CD4-positive, CD25-positive, alpha-beta regulatory T cell (primary cell): ENCODE results near the gene KCNQ5. TPM values are rescaled to one million over a fixed set of nuclear protein-coding genes. Genes with fewer than 3 reads are reported as not detected.
"Not testable (repeated sequence)": the region's sequence is repeated elsewhere in the genome, so short reads cannot be mapped to it uniquely, and the experiment has no call there.

ENCODE experiments used
- ATAC-seq, 2 donors: fragments of 150-1000 bp; cut with Tn5 transposase; one replicate each; pipeline ENCODE4 v1.10.0; 2021; ENCODE audit warnings: low read depth in 2 of 2, moderate number of reproducible peaks in 2 of 2, moderate library complexity in 1 of 2
- DNase-seq, 3 donors: peaks; one replicate each; pipeline versions ENCODE4 v3.0.0 to v3.0.0-alpha.2; 2012 to 2022; ENCODE audit warnings: mixed read lengths in 1 of 3
- H3K27ac ChIP-seq: one replicate; pipeline ENCODE4 v1.7.0; 2013; ENCODE audit warnings: mild to moderate bottlenecking, low read length; ENCODE audit not compliant: insufficient read depth, poor library complexity, severe bottlenecking
- H3K27me3 ChIP-seq: one replicate; pipeline ENCODE4 v1.7.0; 2013; ENCODE audit warnings: low read length; ENCODE audit not compliant: control insufficient read depth, insufficient read depth
- H3K36me3 ChIP-seq: one replicate; pipeline ENCODE4 v1.7.0; 2013; ENCODE audit warnings: mild to moderate bottlenecking, low read length, moderate library complexity; ENCODE audit not compliant: control insufficient read depth, insufficient read depth
- H3K4me1 ChIP-seq: 2 replicates; pipeline ENCODE4 v1.7.0; 2013; ENCODE audit warnings: mild to moderate bottlenecking, low read length; ENCODE audit not compliant: insufficient read depth, control insufficient read depth, poor library complexity, severe bottlenecking
- H3K4me3 ChIP-seq: one replicate; pipeline ENCODE4 v1.7.0; 2013; ENCODE audit warnings: low read depth, mild to moderate bottlenecking, low read length, moderate library complexity
- H3K9me3 ChIP-seq, 2 experiments: 1 replicate in 1 of 2; 2 replicates in 1 of 2; pipeline ENCODE4 v1.7.0; 2013; ENCODE audit warnings: low read length in 2 of 2, mild to moderate bottlenecking in 1 of 2, moderate library complexity in 1 of 2; ENCODE audit not compliant: control insufficient read depth in 2 of 2
- H3K27ac Mint-ChIP-seq, 3 donors: one replicate each; pipeline ENCODE4 v1.8.0; 2020 to 2022; ENCODE audit warnings: mild to moderate bottlenecking in 3 of 3, mixed read lengths in 3 of 3, moderate library complexity in 2 of 3
- H3K27me3 Mint-ChIP-seq: one replicate; pipeline ENCODE4 v1.8.0; 2022; ENCODE audit warnings: mild to moderate bottlenecking, mixed read lengths
- H3K36me3 Mint-ChIP-seq: one replicate; pipeline ENCODE4 v1.8.0; 2020; ENCODE audit warnings: mixed read lengths
- H3K4me1 Mint-ChIP-seq, 4 donors: one replicate each; pipeline ENCODE4 v1.8.0; 2020 to 2022; ENCODE audit warnings: mixed read lengths in 4 of 4, mild to moderate bottlenecking in 1 of 4
- H3K4me3 Mint-ChIP-seq, 4 donors: one replicate each; pipeline ENCODE4 v1.8.0; 2020 to 2022; ENCODE audit warnings: mild to moderate bottlenecking in 4 of 4, mixed read lengths in 4 of 4, moderate library complexity in 3 of 4
- H3K9me3 Mint-ChIP-seq, 7 donors: one replicate each; pipeline ENCODE4 v1.8.0; 2020 to 2022; ENCODE audit warnings: mixed read lengths in 7 of 7, mild to moderate bottlenecking in 3 of 7, moderate library complexity in 2 of 7
- polyA plus RNA-seq, 4 donors: library from polyadenylated mRNA; unstranded; fragments of 300-500 nt; fragmentation: Illumina TruSeq; gene quantifications; one replicate each; pipeline ENCODE4 v1.2.3, GENCODE V29; 2021
- total RNA-seq: library from RNA; stranded (reverse); gene quantifications from one replicate; pipeline ENCODE4 v1.2.3, GENCODE V29; 2022

Gene KCNQ5
- total and polyA plus RNA-seq, 5 donors from 2014 or later, result 0.45 to 2.5 (median 1.8) TPM

GRCh38 chr6:73207221-73207837 is 585.5 kb downstream of the KCNQ5 start:
- no peaks in the 10 kb centered on the region for H3K4me1 Mint-ChIP-seq
- H3K27me3 Mint-ChIP-seq, result peaks cover 6% of the 10 kb centered on the region
- no peak overlapping the region for H3K4me3 ChIP-seq
- H3K36me3 Mint-ChIP-seq, result no peaks in the 10 kb centered on the region
- H3K4me1 ChIP-seq, result no peaks in the 10 kb centered on the region
- H3K27ac Mint-ChIP-seq, result no peak overlapping the region
- no peaks in the 10 kb centered on the region for H3K9me3 ChIP-seq
- no peak overlapping the region for H3K4me3 Mint-ChIP-seq
- DNase-seq (no peak), ATAC-seq (no peak)
- no peaks in the 10 kb centered on the region for H3K27me3 ChIP-seq
- no peaks in the 10 kb centered on the region for H3K36me3 ChIP-seq
- no peak overlapping the region for H3K27ac ChIP-seq
- peaks cover 0 to 3% (median 0%) of the 10 kb centered on the region in 7 donors for H3K9me3 Mint-ChIP-seq

- ATAC-seq, result no peak
- Histone ChIP-seq H3K27me3 (no peaks in the 10 kb centered on the region), H3K9me3 (no peaks in the 10 kb centered on the region), H3K27ac (no peak overlapping the region), H3K4me3 (no peak overlapping the region), H3K36me3 (no peaks in the 10 kb centered on the region), H3K4me1 (no peaks in the 10 kb centered on the region)
- DNase-seq, result no peak
- Mint-ChIP-seq H3K36me3 (no peaks in the 10 kb centered on the region), H3K9me3 (peaks cover 0 to 3% (median 0%) of the 10 kb centered on the region in 7 donors), H3K4me1 (no peaks in the 10 kb centered on the region), H3K4me3 (no peak overlapping the region), H3K27me3 (peaks cover 5% of the 10 kb centered on the region), H3K27ac (no peak overlapping the region)
Observed at GRCh38 chr6:73209117-73209516, 587.3 kb downstream of the KCNQ5 start.

- H3K36me3 ChIP-seq, result no peaks in the 10 kb centered on the region
- Mint-ChIP-seq H3K27me3 (no peaks in the 10 kb centered on the region), H3K4me3 (no peak overlapping the region), H3K9me3 (peaks cover 0 to 6% (median 0%) of the 10 kb centered on the region in 7 donors), H3K4me1 (no peaks in the 10 kb centered on the region), H3K36me3 (no peaks in the 10 kb centered on the region), H3K27ac (no peak overlapping the region)
- no peaks in the 10 kb centered on the region for H3K4me1 ChIP-seq
- H3K27me3 ChIP-seq, result no peaks in the 10 kb centered on the region
- H3K9me3 ChIP-seq, result no peaks in the 10 kb centered on the region
- ATAC-seq, result no peak
- H3K27ac ChIP-seq, result no peak overlapping the region
- DNase-seq, result no peak
- H3K4me3 ChIP-seq, result no peak overlapping the region
Observed at GRCh38 chr6:73216859-73217258, 595.0 kb downstream of the KCNQ5 start.

GRCh38 chr6:73225396-73225795 is 603.5 kb downstream of the KCNQ5 start, which contains the start of gene KHDC1L:
Gene KHDC1L (minus strand): TSS chr6:73225496. CDS start chr6:73225408, 88 bp downstream.
- DNase-seq, result no peak
- H3K4me3 ChIP-seq, result no peak within 1 kb of the TSS
- no peaks in the 10 kb centered on the region for H3K36me3 Mint-ChIP-seq
- no peaks in the 10 kb centered on the region for H3K4me1 ChIP-seq
- H3K9me3 ChIP-seq, result no peaks in the 10 kb centered on the region
- H3K36me3 ChIP-seq, result no peaks in the 10 kb centered on the region
- no peaks in the 10 kb centered on the region for H3K4me1 Mint-ChIP-seq
- no peak within 1 kb of the TSS for H3K4me3 Mint-ChIP-seq
- no peak within 1 kb of the TSS for H3K27ac ChIP-seq
- ATAC-seq, result no peak
- H3K27me3 Mint-ChIP-seq, result peaks cover 7% of the 10 kb centered on the region
- H3K27ac Mint-ChIP-seq, result peak within 1 kb of the TSS in 1 of 3 donors; percentile 7
- no peaks in the 10 kb centered on the region for H3K9me3 Mint-ChIP-seq
- H3K27me3 ChIP-seq, result no peaks in the 10 kb centered on the region

- ATAC-seq (no peak), DNase-seq (no peak)
- H3K27ac Mint-ChIP-seq, result no peak overlapping the region
- no peak overlapping the region for H3K4me3 Mint-ChIP-seq
- Histone ChIP-seq H3K4me1 (no peaks in the 10 kb centered on the region), H3K27ac (no peak overlapping the region), H3K9me3 (no peaks in the 10 kb centered on the region), H3K4me3 (no peak overlapping the region), H3K36me3 (no peaks in the 10 kb centered on the region), H3K27me3 (no peaks in the 10 kb centered on the region)
- no peaks in the 10 kb centered on the region for H3K36me3 Mint-ChIP-seq
- H3K9me3 Mint-ChIP-seq, result no peaks in the 10 kb centered on the region
- no peaks in the 10 kb centered on the region for H3K4me1 Mint-ChIP-seq
- peaks cover 2% of the 10 kb centered on the region for H3K27me3 Mint-ChIP-seq
Observed at GRCh38 chr6:73227606-73228255, 605.9 kb downstream of the KCNQ5 start.

GRCh38 chr6:73231986-73232391 is 610.1 kb downstream of the KCNQ5 start:
- Histone ChIP-seq H3K9me3 (no peaks in the 10 kb centered on the region), H3K27me3 (no peaks in the 10 kb centered on the region), H3K4me3 (no peak overlapping the region), H3K36me3 (no peaks in the 10 kb centered on the region), H3K4me1 (no peaks in the 10 kb centered on the region), H3K27ac (no peak overlapping the region)
- Mint-ChIP-seq H3K27me3 (no peaks in the 10 kb centered on the region), H3K4me1 (no peaks in the 10 kb centered on the region), H3K36me3 (no peaks in the 10 kb centered on the region), H3K27ac (no peak overlapping the region), H3K4me3 (no peak overlapping the region), H3K9me3 (peaks cover 0 to 2% (median 0%) of the 10 kb centered on the region in 7 donors)
- ATAC-seq, result no peak
- no peak for DNase-seq

GRCh38 chr6:73233048-73233447 is 611.2 kb downstream of the KCNQ5 start:
- Mint-ChIP-seq H3K4me1 (no peaks in the 10 kb centered on the region), H3K27ac (no peak overlapping the region), H3K4me3 (no peak overlapping the region), H3K36me3 (no peaks in the 10 kb centered on the region), H3K9me3 (peaks cover 0 to 2% (median 0%) of the 10 kb centered on the region in 7 donors), H3K27me3 (no peaks in the 10 kb centered on the region)
- Histone ChIP-seq H3K27ac (no peak overlapping the region), H3K4me3 (no peak overlapping the region), H3K9me3 (no peaks in the 10 kb centered on the region), H3K27me3 (no peaks in the 10 kb centered on the region), H3K36me3 (no peaks in the 10 kb centered on the region), H3K4me1 (no peaks in the 10 kb centered on the region)
- no peak for DNase-seq
- ATAC-seq, result no peak

GRCh38 chr6:73233971-73234370 is 612.1 kb downstream of the KCNQ5 start:
- H3K27me3 ChIP-seq, H3K4me1 ChIP-seq, H3K4me3 Mint-ChIP-seq, H3K27ac ChIP-seq, H3K27ac Mint-ChIP-seq, H3K27me3 Mint-ChIP-seq, H3K9me3 ChIP-seq, H3K4me3 ChIP-seq, DNase-seq, H3K4me1 Mint-ChIP-seq, H3K36me3 ChIP-seq, H3K9me3 Mint-ChIP-seq, H3K36me3 Mint-ChIP-seq, ATAC-seq: not testable (repeated sequence)
